Astrocyte (in vitro differentiated cells and primary cell): Measurements from ENCODE around the gene STARD13. TPM values are rescaled to one million over a fixed set of nuclear protein-coding genes. Genes with fewer than 3 reads are reported as not detected.

ENCODE experiments used
- DNase-seq: peaks from one replicate; pipeline ENCODE4 v3.0.0-alpha.2; 2010; ENCODE audit warnings: low read depth
- FAIRE-seq: peaks from 2 replicates; lab custom pipeline; 2011; peaks lifted over from hg19 to GRCh38; lab: Jason Lieb, UNC
- H2AFZ ChIP-seq: 2 replicates; pipeline ENCODE4 v1.6.0; 2012; ENCODE audit warnings: low read depth, low read length, inconsistent platforms
- H3K27ac ChIP-seq: 2 replicates; pipeline ENCODE4 v1.5.1; 2011; ENCODE audit warnings: low read depth, low read length, inconsistent platforms
- H3K27me3 ChIP-seq: 2 replicates; pipeline ENCODE4 v1.6.0; 2011; ENCODE audit warnings: low read length, inconsistent platforms; ENCODE audit not compliant: insufficient read depth
- H3K36me3 ChIP-seq: 2 replicates; pipeline ENCODE4 v1.5.1; 2011; ENCODE audit warnings: low read length, inconsistent platforms; ENCODE audit not compliant: insufficient read depth
- H3K4me1 ChIP-seq: 2 replicates; pipeline ENCODE4 v1.5.1; 2011; ENCODE audit warnings: low read length, inconsistent platforms; ENCODE audit not compliant: insufficient read depth
- H3K4me2 ChIP-seq: 2 replicates; pipeline ENCODE4 v1.6.0; 2012; ENCODE audit warnings: low read length, inconsistent platforms
- H3K4me3 ChIP-seq: 2 replicates; pipeline ENCODE4 v1.5.1; 2011; ENCODE audit warnings: low read depth, mild to moderate bottlenecking, low read length, inconsistent platforms; ENCODE audit not compliant: insufficient read depth
- H3K79me2 ChIP-seq: 2 replicates; pipeline ENCODE4 v1.6.0; 2012; ENCODE audit warnings: mild to moderate bottlenecking, low read length, inconsistent platforms; ENCODE audit not compliant: insufficient read depth
- H3K9ac ChIP-seq: 2 replicates; pipeline ENCODE4 v1.6.0; 2012; ENCODE audit warnings: mild to moderate bottlenecking, low read length, inconsistent platforms
- H3K9me3 ChIP-seq: 2 replicates; pipeline ENCODE4 v1.5.1; 2012; ENCODE audit warnings: low read depth, mild to moderate bottlenecking, low read length, inconsistent platforms; ENCODE audit not compliant: insufficient read depth
- H4K20me1 ChIP-seq: 2 replicates; pipeline ENCODE4 v1.6.0; 2012; ENCODE audit warnings: low read length, inconsistent platforms; ENCODE audit not compliant: insufficient read depth
- H3K27ac Mint-ChIP-seq: one replicate; pipeline ENCODE4 v1.8.0; 2021; ENCODE audit warnings: mild to moderate bottlenecking, mixed read lengths; ENCODE audit not compliant: unreplicated experiment
- H3K27me3 Mint-ChIP-seq: one replicate; pipeline ENCODE4 v1.8.0; 2021; ENCODE audit warnings: low read depth, mixed read lengths; ENCODE audit not compliant: unreplicated experiment
- H3K36me3 Mint-ChIP-seq: one replicate; pipeline ENCODE4 v1.8.0; 2021; ENCODE audit warnings: low read depth, mixed read lengths; ENCODE audit not compliant: unreplicated experiment
- H3K4me1 Mint-ChIP-seq: one replicate; pipeline ENCODE4 v1.8.0; 2021; ENCODE audit warnings: low read depth, mixed read lengths; ENCODE audit not compliant: unreplicated experiment
- H3K4me3 Mint-ChIP-seq: one replicate; pipeline ENCODE4 v1.8.0; 2021; ENCODE audit warnings: mild to moderate bottlenecking, moderate library complexity, mixed read lengths; ENCODE audit not compliant: unreplicated experiment
- H3K9me3 Mint-ChIP-seq: one replicate; pipeline ENCODE4 v1.8.0; 2021; ENCODE audit warnings: mild to moderate bottlenecking, mixed read lengths; ENCODE audit not compliant: unreplicated experiment
- EZH2 ChIP-seq: IDR thresholded peaks from 2 replicates; pipeline ENCODE4 v1.6.1; 2012; ENCODE audit warnings: mild to moderate bottlenecking, low read length, inconsistent platforms; ENCODE audit not compliant: insufficient read depth
- total RNA-seq: library from RNA; stranded (reverse); gene quantifications from 2 replicates; pipeline ENCODE4 v1.2.1, GENCODE V29; 2021
- TF ChIP-seq, protein P1 (sequence below): IDR thresholded peaks from 2 replicates; pipeline ENCODE4 v1.5.1; 2011; ENCODE audit warnings: low read depth, mild to moderate bottlenecking, inconsistent platforms, low read length, moderate library complexity; ENCODE audit not compliant: insufficient read depth

Gene STARD13
- total RNA-seq, 1 donor from 2014 or later: 30.1 TPM

DNA sequence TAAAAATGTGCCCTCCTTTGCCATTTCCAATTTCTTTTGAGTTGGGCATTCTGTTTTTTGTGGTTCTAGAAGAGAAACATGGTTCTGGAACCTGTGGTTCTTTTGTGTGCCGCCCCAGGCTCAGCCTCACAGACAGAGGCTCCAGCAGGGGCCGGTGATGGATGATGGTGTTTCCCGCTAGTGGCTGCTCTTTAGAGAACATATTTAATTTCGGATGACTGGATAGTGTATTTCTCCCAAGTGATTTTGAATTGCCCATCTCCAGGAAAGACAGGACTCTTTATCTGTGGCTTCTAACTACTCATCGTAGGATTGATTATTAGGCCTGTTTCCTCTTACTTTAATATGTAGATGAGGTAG is 194.2 kb downstream of the STARD13 start:
- H3K27me3 Mint-ChIP-seq: peaks cover 5% of the 10 kb centered on the region
- H3K4me1 Mint-ChIP-seq: peaks cover 14% of the 10 kb centered on the region
- Histone ChIP-seq H3K36me3 (no peaks in the 10 kb centered on the region), H3K79me2 (no peaks in the 10 kb centered on the region), H4K20me1 (no peaks in the 10 kb centered on the region), H3K9me3 (no peaks in the 10 kb centered on the region), H2AFZ (no peak overlapping the region), H3K4me3 (no peak overlapping the region), H3K4me2 (no peak overlapping the region), H3K27ac (no peak overlapping the region), H3K4me1 (peaks cover 16% of the 10 kb centered on the region), H3K27me3 (no peaks in the 10 kb centered on the region), H3K9ac (no peak overlapping the region)
- no peak for TF ChIP-seq EZH2
- TF ChIP-seq, protein P1, sequence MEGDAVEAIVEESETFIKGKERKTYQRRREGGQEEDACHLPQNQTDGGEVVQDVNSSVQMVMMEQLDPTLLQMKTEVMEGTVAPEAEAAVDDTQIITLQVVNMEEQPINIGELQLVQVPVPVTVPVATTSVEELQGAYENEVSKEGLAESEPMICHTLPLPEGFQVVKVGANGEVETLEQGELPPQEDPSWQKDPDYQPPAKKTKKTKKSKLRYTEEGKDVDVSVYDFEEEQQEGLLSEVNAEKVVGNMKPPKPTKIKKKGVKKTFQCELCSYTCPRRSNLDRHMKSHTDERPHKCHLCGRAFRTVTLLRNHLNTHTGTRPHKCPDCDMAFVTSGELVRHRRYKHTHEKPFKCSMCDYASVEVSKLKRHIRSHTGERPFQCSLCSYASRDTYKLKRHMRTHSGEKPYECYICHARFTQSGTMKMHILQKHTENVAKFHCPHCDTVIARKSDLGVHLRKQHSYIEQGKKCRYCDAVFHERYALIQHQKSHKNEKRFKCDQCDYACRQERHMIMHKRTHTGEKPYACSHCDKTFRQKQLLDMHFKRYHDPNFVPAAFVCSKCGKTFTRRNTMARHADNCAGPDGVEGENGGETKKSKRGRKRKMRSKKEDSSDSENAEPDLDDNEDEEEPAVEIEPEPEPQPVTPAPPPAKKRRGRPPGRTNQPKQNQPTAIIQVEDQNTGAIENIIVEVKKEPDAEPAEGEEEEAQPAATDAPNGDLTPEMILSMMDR: no peak
- no peak overlapping the region for H3K27ac Mint-ChIP-seq
- no peaks in the 10 kb centered on the region for H3K36me3 Mint-ChIP-seq
- no peak overlapping the region for H3K4me3 Mint-ChIP-seq
- DNase-seq: no peak
- FAIRE-seq: no peak
- peaks cover 7% of the 10 kb centered on the region for H3K9me3 Mint-ChIP-seq

DNA sequence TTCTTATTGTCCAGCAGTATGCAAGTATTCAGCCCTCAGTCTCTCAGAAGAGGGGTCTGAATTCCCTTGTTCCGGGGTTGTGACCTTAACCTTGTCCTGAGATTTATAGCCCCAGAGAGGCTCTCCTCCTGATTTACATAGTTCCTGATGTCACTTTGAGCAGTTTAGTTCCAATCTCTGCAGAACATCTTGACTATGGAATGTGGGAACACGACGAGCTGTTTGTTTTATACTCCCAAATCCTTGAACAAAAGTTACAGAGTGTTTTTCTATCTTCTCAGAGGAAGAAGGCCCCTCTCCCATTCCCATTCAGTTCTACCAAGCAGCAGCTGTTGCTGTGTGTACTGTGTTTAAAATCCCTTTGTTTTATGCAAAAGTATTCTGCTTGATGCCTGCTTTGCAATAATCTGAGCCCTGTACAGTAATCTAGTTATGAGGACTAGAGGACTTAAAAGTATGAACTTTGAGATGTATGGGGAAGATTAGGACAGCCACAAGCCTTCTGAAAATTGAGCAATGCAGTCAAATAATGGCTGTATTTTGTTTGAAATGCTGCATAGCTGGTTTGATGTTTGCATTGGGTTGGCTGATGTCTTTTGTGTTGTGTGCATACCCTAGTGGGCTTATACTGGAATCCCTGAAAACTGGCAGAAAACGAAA is 194.7 kb downstream of the STARD13 start:
- H3K79me2 ChIP-seq: no peaks in the 10 kb centered on the region
- no peaks in the 10 kb centered on the region for H4K20me1 ChIP-seq
- Mint-ChIP-seq H3K27me3 (peaks cover 5% of the 10 kb centered on the region), H3K4me3 (no peak overlapping the region), H3K36me3 (no peaks in the 10 kb centered on the region), H3K27ac (no peak overlapping the region), H3K4me1 (peaks cover 15% of the 10 kb centered on the region), H3K9me3 (peaks cover 7% of the 10 kb centered on the region)
- H3K4me2 ChIP-seq: no peak overlapping the region
- H3K36me3 ChIP-seq: no peaks in the 10 kb centered on the region
- H3K9me3 ChIP-seq: no peaks in the 10 kb centered on the region
- H3K4me3 ChIP-seq: no peak overlapping the region
- H2AFZ ChIP-seq: no peak overlapping the region
- TF ChIP-seq EZH2: no peak
- TF ChIP-seq, protein P1: no peak
- FAIRE-seq (no peak), DNase-seq (no peak)
- H3K27ac ChIP-seq: no peak overlapping the region
- H3K4me1 ChIP-seq: peaks cover 16% of the 10 kb centered on the region
- H3K27me3 ChIP-seq: no peaks in the 10 kb centered on the region
- no peak overlapping the region for H3K9ac ChIP-seq

DNA sequence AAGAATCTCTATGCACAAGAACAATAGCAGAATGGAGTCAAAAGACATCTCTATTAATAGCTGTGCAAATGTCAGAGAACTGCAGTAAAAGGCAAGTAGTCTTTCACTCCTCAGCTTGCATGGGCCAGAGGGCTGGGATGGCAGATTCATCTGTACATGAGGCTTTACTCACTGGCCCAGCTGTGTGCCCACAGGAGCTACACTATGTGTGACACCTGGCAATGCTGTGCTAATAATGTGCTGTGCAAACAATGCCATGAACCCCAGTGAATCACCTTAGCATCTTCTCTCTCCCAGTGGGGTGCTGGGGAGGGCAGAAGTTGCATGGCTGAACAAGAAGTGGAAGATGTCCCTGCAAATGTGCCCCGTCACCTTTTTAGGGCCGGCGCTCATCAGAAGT is 196.2 kb downstream of the STARD13 start:
- Mint-ChIP-seq H3K27ac (no peak overlapping the region), H3K4me3 (no peak overlapping the region), H3K27me3 (peaks cover 5% of the 10 kb centered on the region), H3K36me3 (no peaks in the 10 kb centered on the region), H3K9me3 (peaks cover 5% of the 10 kb centered on the region), H3K4me1 (peaks cover 15% of the 10 kb centered on the region)
- no peaks in the 10 kb centered on the region for H3K9me3 ChIP-seq
- no peak overlapping the region for H3K27ac ChIP-seq
- FAIRE-seq (no peak), DNase-seq (no peak)
- H3K9ac ChIP-seq: no peak overlapping the region
- no peak overlapping the region for H3K4me3 ChIP-seq
- H3K4me1 ChIP-seq: peaks cover 16% of the 10 kb centered on the region
- no peak for TF ChIP-seq EZH2
- TF ChIP-seq, protein P1: no peak
- H3K79me2 ChIP-seq: no peaks in the 10 kb centered on the region
- no peaks in the 10 kb centered on the region for H3K36me3 ChIP-seq
- no peak overlapping the region for H2AFZ ChIP-seq
- no peaks in the 10 kb centered on the region for H4K20me1 ChIP-seq
- H3K27me3 ChIP-seq: no peaks in the 10 kb centered on the region
- H3K4me2 ChIP-seq: no peak overlapping the region
